PC-3 (cell line): Measurements from ENCODE around the gene ORMDL3. TPM values are rescaled to one million over a fixed set of nuclear protein-coding genes. Genes with fewer than 3 reads are reported as not detected.

Experiments used
- ATAC-seq: fragments of 200-7000 bp; cut with Tn5 transposase; 2 replicates; pipeline ENCODE4 v1.9.1; 2020; ENCODE audit warnings: mild to moderate bottlenecking, moderate library complexity
- BruUV-seq: library from RNA; stranded (reverse); fragments of 400-500 nt; replicated peaks from 2 replicates; lab custom pipeline; 2021; lab: Mats Ljungman, UMichigan
- CTCF ChIA-PET: fragments of 300-600 bp; sonication (Branson Sonifier 250); formaldehyde crosslinking; loops from one replicate; lab custom pipeline; 2022; ENCODE audit warnings: antibody characterized with exemption; lab: Charles Lee
- POLR2A ChIA-PET: fragments of 300-600 bp; sonication (Branson Sonifier 250); formaldehyde crosslinking; loops from one replicate; lab custom pipeline; 2022; ENCODE audit warnings: antibody characterized with exemption; ENCODE audit not compliant: unreplicated experiment; lab: Charles Lee
- DNase-seq: peaks from one replicate; pipeline ENCODE4 v3.0.0-alpha.2; 2015
- H2AFZ ChIP-seq: fragments of 300-600 bp; sonication (generic); 2 replicates; pipeline ENCODE4 v1.6.0; 2016; ENCODE audit warnings: antibody characterized with exemption, low read length
- H3F3A ChIP-seq: fragments of 300-600 bp; sonication (generic); one replicate; pipeline ENCODE4 v1.6.0; 2017; ENCODE audit warnings: antibody characterized with exemption, low read length, control low read depth, mild to moderate bottlenecking; ENCODE audit not compliant: unreplicated experiment
- H3K27ac ChIP-seq: fragments of 300-600 bp; sonication (generic); 2 replicates; pipeline ENCODE4 v1.5.1; 2016; ENCODE audit warnings: mild to moderate bottlenecking, low read length
- H3K27me3 ChIP-seq: fragments of 300-600 bp; sonication (generic); 2 replicates; pipeline ENCODE4 v1.6.1; 2016; ENCODE audit warnings: low read length, mixed read lengths
- H3K36me3 ChIP-seq: fragments of 300-600 bp; sonication (generic); 2 replicates; pipeline ENCODE4 v1.6.1; 2016; ENCODE audit warnings: low read depth, mixed run types, low read length, mixed read lengths
- H3K4me1 ChIP-seq: fragments of 300-600 bp; sonication (generic); 2 replicates; pipeline ENCODE4 v1.5.1; 2016; ENCODE audit warnings: low read length; ENCODE audit not compliant: insufficient read depth
- H3K4me2 ChIP-seq: fragments of 300-600 bp; sonication (generic); 2 replicates; pipeline ENCODE4 v1.6.0; 2016; ENCODE audit warnings: low read length
- H3K4me3 ChIP-seq: fragments of 300-600 bp; sonication (generic); 2 replicates; pipeline ENCODE4 v1.5.1; 2016; ENCODE audit warnings: mild to moderate bottlenecking, low read length, mixed read lengths
- H3K79me2 ChIP-seq: fragments of 300-600 bp; sonication (generic); 2 replicates; pipeline ENCODE4 v1.6.1; 2017; ENCODE audit warnings: low read length, mixed read lengths
- H3K9ac ChIP-seq: fragments of 300-600 bp; sonication (generic); 2 replicates; pipeline ENCODE4 v1.6.0; 2016; ENCODE audit warnings: mild to moderate bottlenecking, low read length
- H3K9me2 ChIP-seq: fragments of 300-600 bp; sonication (generic); replicated peaks from 2 replicates; pipeline ENCODE4 v1.6.1; 2016; ENCODE audit warnings: mixed run types, low read length, mixed read lengths
- H3K9me3 ChIP-seq: fragments of 300-600 bp; sonication (generic); 2 replicates; pipeline ENCODE4 v1.6.1; 2016; ENCODE audit warnings: low read length, mixed read lengths
- H4K20me1 ChIP-seq: fragments of 300-600 bp; sonication (generic); 2 replicates; pipeline ENCODE4 v1.6.1; 2016; ENCODE audit warnings: low read length, mixed read lengths
- CTCF ChIP-seq: fragments of 300-600 bp; sonication (generic); conservative IDR thresholded peaks from 2 replicates; pipeline ENCODE4 v1.5.1; 2017; ENCODE audit warnings: antibody characterized with exemption, low read depth, mild to moderate bottlenecking, low read length
- EZH2 ChIP-seq: fragments of 300-600 bp; sonication (generic); IDR thresholded peaks from one replicate; pipeline ENCODE4 v1.6.1; 2017; ENCODE audit warnings: antibody characterized with exemption, mild to moderate bottlenecking, low read length; ENCODE audit not compliant: unreplicated experiment
- EZH2phosphoT487 ChIP-seq: fragments of 300-600 bp; sonication (generic); IDR thresholded peaks from 2 replicates; pipeline ENCODE4 v1.6.1; 2018; ENCODE audit warnings: mild to moderate bottlenecking, antibody characterized with exemption, low read length, borderline replicate concordance
- intact Hi-C: fragments of 100-400 bp; cut with micrococcal nuclease; formaldehyde crosslinking; loops from 2 replicates; pipeline ENCODE4 v1.9.0; 2023
- total RNA-seq: library from RNA; depleted of rRNA; stranded (reverse); fragments of >200 nt; gene quantifications from 2 replicates; pipeline ENCODE4 v1.2.3, GENCODE V29; 2014

The ORMDL3 gene
- total RNA-seq, 1 experiment from 2014 or later: 27.4 TPM

- no peak overlapping the region for H3K9ac ChIP-seq
- no peak for ATAC-seq
- H3K36me3 ChIP-seq: no peaks in the 10 kb centered on the region
- no peak overlapping the region for H3K4me2 ChIP-seq
- no peaks in the 10 kb centered on the region for H3K27me3 ChIP-seq
- POLR2A ChIA-PET: no interaction called here
- no peaks in the 10 kb centered on the region for H3K9me3 ChIP-seq
- intact Hi-C loops: no loop called here
- no peak overlapping the region for H3K4me3 ChIP-seq
- H3F3A ChIP-seq: no peaks in the 10 kb centered on the region
- TF ChIP-seq EZH2phosphoT487 (no peak), EZH2 (no peak), CTCF (no peak)
- no peak for DNase-seq
- BruUV-seq: no TSS peak
- H2AFZ ChIP-seq: no peak overlapping the region
- H4K20me1 ChIP-seq: no peaks in the 10 kb centered on the region
- no peak overlapping the region for H3K27ac ChIP-seq
- CTCF ChIA-PET: no interaction called here
- no peaks in the 10 kb centered on the region for H3K79me2 ChIP-seq
- H3K4me1 ChIP-seq: no peaks in the 10 kb centered on the region
- H3K9me2 ChIP-seq: no peaks in the 10 kb centered on the region
Measured at GRCh38 chr17:39960524-39961041, 33.2 kb upstream of the ORMDL3 start.

GRCh38 chr17:39955726-39956225 is 28.4 kb upstream of the ORMDL3 start:
- H3K4me3 ChIP-seq: no peak overlapping the region
- CTCF ChIA-PET: no interaction called here
- no peaks in the 10 kb centered on the region for H4K20me1 ChIP-seq
- H3K4me1 ChIP-seq: peaks cover 8% of the 10 kb centered on the region
- no peaks in the 10 kb centered on the region for H3K9me3 ChIP-seq
- no peak for TF ChIP-seq EZH2phosphoT487
- no peak for TF ChIP-seq CTCF
- no peak for TF ChIP-seq EZH2
- DNase-seq (no peak), ATAC-seq (no peak)
- H3K27me3 ChIP-seq: no peaks in the 10 kb centered on the region
- no peaks in the 10 kb centered on the region for H3K79me2 ChIP-seq
- intact Hi-C loops: no loop called here
- no peak overlapping the region for H3K27ac ChIP-seq
- no peak overlapping the region for H3K4me2 ChIP-seq
- BruUV-seq: no TSS peak
- no peak overlapping the region for H3K9ac ChIP-seq
- H3K9me2 ChIP-seq: no peaks in the 10 kb centered on the region
- H3K36me3 ChIP-seq: no peaks in the 10 kb centered on the region
- no peak overlapping the region for H2AFZ ChIP-seq
- H3F3A ChIP-seq: no peaks in the 10 kb centered on the region
- POLR2A ChIA-PET: no interaction called here

DNA sequence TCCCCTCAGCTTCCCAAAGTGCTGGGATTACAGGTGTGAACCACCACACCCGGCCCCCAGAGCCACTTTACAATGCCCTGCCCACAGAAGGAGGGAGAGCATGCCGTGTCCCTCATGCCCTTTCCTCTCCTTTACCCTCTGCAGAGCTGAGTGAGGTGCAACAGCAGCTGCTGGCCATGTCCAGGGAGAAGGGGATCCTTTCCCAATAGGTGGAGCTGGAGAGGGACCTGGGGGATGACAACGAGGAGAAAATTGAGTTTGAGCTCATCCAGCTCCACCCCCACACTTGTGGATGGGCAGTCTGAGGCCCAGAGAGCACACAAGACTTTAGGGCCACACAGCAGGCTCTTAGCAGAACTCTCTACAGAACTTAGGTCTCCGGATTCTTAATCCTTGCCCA is 27.5 kb upstream of the ORMDL3 start:
- Histone ChIP-seq H2AFZ (no peak overlapping the region), H3K79me2 (no peaks in the 10 kb centered on the region), H3K4me3 (no peak overlapping the region), H3K27ac (no peak overlapping the region), H3K27me3 (no peaks in the 10 kb centered on the region), H4K20me1 (no peaks in the 10 kb centered on the region), H3F3A (no peaks in the 10 kb centered on the region), H3K9ac (no peak overlapping the region), H3K36me3 (no peaks in the 10 kb centered on the region), H3K9me3 (no peaks in the 10 kb centered on the region), H3K9me2 (no peaks in the 10 kb centered on the region), H3K4me1 (peaks cover 8% of the 10 kb centered on the region), H3K4me2 (no peak overlapping the region)
- CTCF ChIA-PET: no interaction called here
- DNase-seq (no peak), ATAC-seq (no peak)
- POLR2A ChIA-PET: no interaction called here
- BruUV-seq: no TSS peak
- TF ChIP-seq CTCF (no peak), EZH2phosphoT487 (no peak), EZH2 (no peak)
- intact Hi-C loops: no loop called here
